Uterus (tissue), 4 donors: ENCODE results near the gene AAGAB. TPM values are rescaled to one million over a fixed set of nuclear protein-coding genes. Genes with fewer than 3 reads are reported as not detected.

ENCODE experiments used
- DNase-seq, 2 donors: peaks; one replicate each; pipeline ENCODE4 v3.0.0-alpha.2; 2019 to 2020
- H3K27ac ChIP-seq, 2 donors: fragments of 200-600 bp; sonication (generic); 1 replicate in 1 of 2; 2 replicates in 1 of 2; pipeline ENCODE4 v1.5.1; 2016 to 2018
- H3K27me3 ChIP-seq, 2 donors: fragments of 200-600 bp; sonication (generic); one replicate each; pipeline ENCODE4 v1.5.1; 2018 to 2019; ENCODE audit warnings: control low read depth in 1 of 2
- H3K36me3 ChIP-seq, 2 donors: fragments of 200-600 bp; sonication (generic); one replicate each; pipeline ENCODE4 v1.5.1; 2019; ENCODE audit warnings: control low read depth in 1 of 2
- H3K4me1 ChIP-seq, 2 donors: fragments of 200-600 bp; sonication (generic); one replicate each; pipeline ENCODE4 v1.5.1; 2018 to 2019; ENCODE audit warnings: control low read depth in 1 of 2
- H3K4me3 ChIP-seq, 2 donors: fragments of 200-600 bp; sonication (generic); 1 replicate in 1 of 2; 2 replicates in 1 of 2; pipeline ENCODE4 v1.5.1; 2018 to 2019; ENCODE audit warnings: mild to moderate bottlenecking in 1 of 2
- H3K9me3 ChIP-seq, 2 donors: fragments of 200-600 bp; sonication (generic); one replicate each; pipeline ENCODE4 v1.5.1; 2019; ENCODE audit warnings: control low read depth in 1 of 2
- CTCF ChIP-seq, 4 experiments: fragments of 200-600 bp in 2 of 4; fragments of 450-650 bp in 2 of 4; sonication (generic) in 2 of 4; IDR thresholded peaks; one replicate each; pipeline ENCODE4 v1.5.1; 2016 to 2019; ENCODE audit warnings: antibody characterized with exemption in 4 of 4, mild to moderate bottlenecking in 2 of 4, moderate library complexity in 1 of 4
- POLR2A ChIP-seq, 2 donors: fragments of 450-650 bp; IDR thresholded peaks; one replicate each; pipeline ENCODE4 v1.6.1; 2016; ENCODE audit warnings: antibody characterized with exemption in 2 of 2, mild to moderate bottlenecking in 1 of 2, moderate library complexity in 1 of 2
- intact Hi-C: fragments of 100-400 bp; cut with DNase I; formaldehyde crosslinking; loops from one replicate; pipeline ENCODE4 v1.15.1; 2023; ENCODE audit warnings: low total_unique reads
- total RNA-seq, 4 donors: library from RNA; depleted of rRNA in 3 of 4; stranded (reverse); fragments of >200 nt in 3 of 4; gene quantifications; one replicate each; pipeline versions ENCODE4 v1.1.0 to v1.2.4, GENCODE V29; 2014 to 2023
- donor health status: DM: yes; HTN: yes; CAD: no.

The AAGAB gene
- total RNA-seq, 4 donors from 2014 or later: 25.5 to 44.8 (median 39.4) TPM

DNA sequence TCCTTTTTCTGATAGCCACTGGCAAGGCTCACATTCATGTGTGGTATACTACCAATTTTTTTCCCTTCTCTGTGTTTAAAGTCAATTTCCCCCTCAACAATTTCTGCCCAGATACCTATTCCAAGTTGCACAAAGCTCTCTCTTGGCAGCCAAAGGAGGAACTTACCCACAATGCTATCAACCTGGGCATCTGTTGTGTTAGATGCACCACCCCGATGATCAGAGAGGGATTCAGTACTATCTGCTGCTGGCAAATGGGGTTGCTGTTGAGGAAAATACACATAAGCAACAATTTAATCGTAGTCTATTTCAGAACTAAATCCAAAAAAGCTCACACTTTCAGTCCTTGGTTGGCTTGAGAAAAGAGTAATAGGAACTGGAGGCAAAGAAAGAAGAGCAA lies 46.1 kb downstream of the AAGAB start:
- intact Hi-C loops: no loop called here
- DNase-seq: no peak
- TF ChIP-seq POLR2A (IDR thresholded peaks at IDR 0.05) (no peak), CTCF (IDR thresholded peaks at IDR 0.05) (no peak)
- Histone ChIP-seq H3K27me3 (no peaks in the 10 kb centered on the region), H3K27ac (peak overlapping the region; percentile 12 to 33), H3K9me3 (no peaks in the 10 kb centered on the region), H3K36me3 (no peaks in the 10 kb centered on the region), H3K4me3 (no peak overlapping the region), H3K4me1 (peaks cover 0 to 10% of the 10 kb centered on the region in 2 donors)

- H3K27me3 ChIP-seq: no peaks in the 10 kb centered on the region
- TF ChIP-seq POLR2A (IDR thresholded peaks at IDR 0.05) (no peak), CTCF (IDR thresholded peaks at IDR 0.05) (no peak)
- H3K4me1 ChIP-seq: peaks cover 0 to 10% of the 10 kb centered on the region in 2 donors
- no peaks in the 10 kb centered on the region for H3K36me3 ChIP-seq
- intact Hi-C loops: no loop called here
- peak overlapping the region; percentile 12 to 33 for H3K27ac ChIP-seq
- H3K4me3 ChIP-seq: no peak overlapping the region
- no peaks in the 10 kb centered on the region for H3K9me3 ChIP-seq
- no peak for DNase-seq
Observed at GRCh38 chr15:67207555-67208207, 46.8 kb downstream of the AAGAB start.

DNA sequence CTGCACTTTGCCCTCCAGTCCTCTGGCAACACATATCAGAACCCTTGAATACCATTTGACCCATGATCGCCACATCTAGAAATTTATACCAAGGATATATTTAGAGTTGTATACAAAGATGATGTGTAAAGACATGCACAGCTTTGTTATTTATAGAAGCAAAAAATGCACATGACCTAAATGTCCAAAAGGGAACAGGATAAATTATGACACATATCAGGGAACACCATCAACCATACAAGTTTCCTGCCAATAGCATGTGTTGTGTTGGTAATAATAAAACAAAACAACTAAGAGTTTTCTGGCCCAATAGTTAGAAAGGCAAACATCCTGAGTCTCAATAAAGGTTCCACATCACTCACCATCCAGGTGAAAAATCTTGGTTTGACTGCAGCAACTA lies 51.5 kb downstream of the AAGAB start:
- no peaks in the 10 kb centered on the region for H3K36me3 ChIP-seq
- TF ChIP-seq POLR2A (IDR thresholded peaks at IDR 0.05) (no peak), CTCF (IDR thresholded peaks at IDR 0.05) (no peak)
- H3K4me1 ChIP-seq: peaks cover 0 to 7% of the 10 kb centered on the region in 2 donors
- H3K27me3 ChIP-seq: no peaks in the 10 kb centered on the region
- DNase-seq: no peak
- no peaks in the 10 kb centered on the region for H3K9me3 ChIP-seq
- intact Hi-C loops: no loop called here
- no peak overlapping the region for H3K4me3 ChIP-seq
- no peak overlapping the region for H3K27ac ChIP-seq

GRCh38 chr15:67202091-67202490 lies 52.4 kb downstream of the AAGAB start:
- DNase-seq: no peak
- no peaks in the 10 kb centered on the region for H3K9me3 ChIP-seq
- H3K4me1 ChIP-seq: peaks cover 0 to under 1% of the 10 kb centered on the region in 2 donors
- H3K27ac ChIP-seq: no peak overlapping the region
- H3K27me3 ChIP-seq: no peaks in the 10 kb centered on the region
- no peak overlapping the region for H3K4me3 ChIP-seq
- TF ChIP-seq POLR2A (IDR thresholded peaks at IDR 0.05): no peak
- TF ChIP-seq CTCF (IDR thresholded peaks at IDR 0.05): no peak
- no peaks in the 10 kb centered on the region for H3K36me3 ChIP-seq
- intact Hi-C loops: no loop called here

- DNase-seq: no peak
- no peaks in the 10 kb centered on the region for H3K4me1 ChIP-seq
- H3K4me3 ChIP-seq: no peak overlapping the region
- H3K9me3 ChIP-seq: no peaks in the 10 kb centered on the region
- H3K27me3 ChIP-seq: no peaks in the 10 kb centered on the region
- H3K36me3 ChIP-seq: no peaks in the 10 kb centered on the region
- H3K27ac ChIP-seq: no peak overlapping the region
- TF ChIP-seq CTCF (IDR thresholded peaks at IDR 0.05): no peak
- TF ChIP-seq POLR2A (IDR thresholded peaks at IDR 0.05): no peak
- intact Hi-C loops: no loop called here
Observed at GRCh38 chr15:67201136-67201535, 53.3 kb downstream of the AAGAB start.
